Activated gamma-delta T cell treated with anti-CD3 and anti-CD28 coated beads, Interleukin-2, amount 50 U/mL, for 16 hours (primary cell): ENCODE data around the gene PLCD3.
A peak's percentile ranks its signal among the peaks of the same experiment; 100 is the strongest.
"Not testable (repeated sequence)": the region's sequence is repeated elsewhere in the genome, so short reads cannot be mapped to it uniquely, and the experiment has no call there.

ENCODE experiments used
- DNase-seq: peaks from one replicate; pipeline ENCODE4 v3.0.0-alpha.2; 2020; ENCODE audit warnings: low read depth

Gene PLCD3

GRCh38 chr17:45132572-45133463, 503 bp upstream of the PLCD3 start:
- peak; percentile 26 for DNase-seq

- DNase-seq: peak; percentile 25
Observed at GRCh38 chr17:45131616-45132319, 547 bp downstream of the PLCD3 start.

- DNase-seq: no peak
Observed at GRCh38 chr17:45130681-45131615, 1.4 kb downstream of the PLCD3 start.

DNA sequence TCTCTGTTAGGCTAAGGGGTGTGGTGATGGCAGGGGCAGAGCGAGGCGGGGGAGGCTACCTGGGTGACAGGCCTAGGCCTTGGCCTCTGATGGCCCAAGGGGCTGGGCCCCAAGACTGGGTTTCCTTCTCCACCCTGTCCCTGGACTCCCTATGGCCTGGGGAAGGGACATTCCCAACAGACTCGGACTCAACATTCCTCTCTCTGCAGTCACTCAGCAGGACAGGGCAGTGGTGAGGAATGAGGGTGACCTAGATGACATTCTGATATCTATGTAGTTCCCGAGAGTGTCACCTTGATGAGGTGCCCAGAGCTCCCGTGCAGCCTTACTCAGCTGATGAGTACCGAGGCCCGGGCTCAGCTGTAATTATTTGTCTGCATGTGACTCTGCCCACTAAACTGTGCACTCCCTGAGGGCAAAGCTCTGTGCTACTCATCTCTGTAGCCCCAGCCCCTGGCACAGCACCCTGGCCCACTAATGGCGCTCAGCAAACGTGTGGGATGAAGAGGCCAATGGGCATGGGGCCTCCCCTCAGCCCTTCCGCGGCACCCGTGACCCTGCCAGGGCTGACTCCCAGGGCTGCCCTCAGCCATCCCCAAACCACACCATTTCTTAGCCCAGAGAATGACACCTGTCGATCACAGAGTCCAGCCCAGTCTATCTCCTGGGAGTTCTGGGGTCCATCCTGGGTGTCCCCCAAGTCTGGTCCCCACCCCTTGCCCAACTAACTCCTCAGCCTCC, 2.2 kb downstream of the PLCD3 start:
- DNase-seq: no peak

- no peak for DNase-seq
Observed at GRCh38 chr17:45129426-45129939, 2.8 kb downstream of the PLCD3 start.

DNA sequence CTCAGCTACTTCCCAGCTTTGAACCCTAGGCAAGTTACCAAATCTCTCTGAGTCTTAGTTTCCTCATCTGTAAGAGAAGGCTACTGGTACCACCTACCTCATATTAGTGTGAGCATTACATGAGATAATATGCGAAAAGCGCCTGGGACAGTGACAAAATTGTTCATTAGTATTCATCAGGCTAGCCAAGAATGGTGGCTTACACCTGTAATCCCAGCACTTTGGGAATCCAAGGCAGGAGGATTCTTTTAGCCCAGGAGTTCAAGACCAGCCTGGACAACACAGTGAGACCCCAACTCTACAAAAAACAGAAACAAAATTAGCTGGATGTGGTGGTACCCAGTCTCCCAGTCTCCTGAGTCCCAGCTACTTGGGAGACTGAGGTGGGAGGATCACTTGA, 3.3 kb downstream of the PLCD3 start:
- DNase-seq: no peak

DNA sequence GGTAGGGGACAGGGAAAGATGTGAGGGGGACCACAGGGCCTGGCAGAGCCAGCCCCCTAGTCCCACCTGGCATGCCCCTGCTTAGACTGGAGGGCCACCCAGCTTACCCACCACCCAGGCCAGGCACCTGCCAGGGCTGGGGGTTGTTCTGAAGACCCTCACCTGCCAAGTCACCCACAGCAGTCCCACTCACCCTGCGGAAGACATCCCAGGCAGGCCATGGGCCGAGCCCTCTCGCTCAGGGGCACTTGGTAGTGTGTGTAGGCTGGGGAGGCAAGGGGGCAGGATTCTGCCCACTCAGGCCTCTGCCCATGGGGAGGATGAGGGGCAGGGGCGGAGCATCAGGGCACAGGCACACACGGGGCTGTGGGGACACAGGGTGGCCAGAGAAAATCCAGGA, 4.0 kb downstream of the PLCD3 start:
- no peak for DNase-seq

DNA sequence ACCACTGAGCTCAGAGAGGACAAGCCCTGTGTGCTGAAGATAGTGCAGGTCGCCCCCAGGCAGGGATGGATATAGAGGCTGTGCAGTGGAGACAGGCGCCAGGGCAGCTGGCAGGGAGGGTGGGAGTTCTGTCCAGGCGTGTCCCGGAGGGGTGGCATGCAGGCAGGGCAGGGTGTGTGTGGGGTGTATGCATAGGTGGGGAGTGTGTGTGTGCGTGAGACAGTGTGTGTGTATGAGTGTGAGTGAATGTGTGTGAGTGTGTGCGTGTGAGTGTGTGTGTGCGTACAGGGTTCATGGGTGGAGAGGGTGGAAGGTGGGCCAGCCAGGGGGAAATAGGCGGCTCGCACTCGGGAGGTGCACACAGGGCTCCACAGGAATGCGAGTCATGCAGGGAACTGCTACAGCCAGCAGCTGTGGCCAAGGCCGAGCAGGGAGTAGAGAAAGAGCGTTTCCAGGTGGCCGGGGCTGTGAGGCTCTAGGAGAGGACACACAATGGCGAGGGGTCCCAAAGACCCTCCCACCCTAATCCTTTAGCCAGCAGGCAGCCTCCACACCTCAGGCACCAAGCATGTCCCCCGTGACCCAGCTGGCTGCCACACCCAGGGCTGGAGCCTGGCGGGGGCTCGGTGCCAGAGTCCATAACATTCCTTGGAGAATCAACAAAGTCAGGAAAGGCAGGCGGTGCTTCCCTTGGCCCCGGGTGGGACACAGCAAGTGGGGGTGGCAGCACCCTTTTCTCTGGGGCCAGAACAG, 4.6 kb downstream of the PLCD3 start:
- DNase-seq: no peak

DNA sequence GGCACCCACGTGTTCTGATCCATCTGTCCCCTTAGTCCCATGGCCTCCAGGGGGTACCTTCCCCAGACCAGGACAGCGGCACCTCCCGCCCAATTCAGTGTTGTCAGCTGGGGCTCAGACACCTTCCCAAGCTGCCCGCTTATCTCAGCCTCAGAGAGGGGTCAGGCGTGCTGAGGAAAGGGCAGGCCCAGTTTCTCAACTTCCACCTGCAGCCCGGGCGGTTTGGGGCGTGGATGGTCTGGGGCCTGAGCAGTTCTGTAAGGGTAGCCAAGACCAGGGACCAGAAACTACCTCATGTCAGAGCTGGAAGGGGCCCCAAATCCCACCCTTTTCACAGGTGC, 5.1 kb downstream of the PLCD3 start:
- DNase-seq: no peak

- no peak for DNase-seq
Observed at GRCh38 chr17:45125509-45125908, 6.8 kb downstream of the PLCD3 start.

GRCh38 chr17:45124797-45125122, 7.6 kb downstream of the PLCD3 start:
- not testable (repeated sequence) for DNase-seq

GRCh38 chr17:45123930-45124796, 8.2 kb downstream of the PLCD3 start:
- no peak for DNase-seq

GRCh38 chr17:45123076-45123770, 9.1 kb downstream of the PLCD3 start:
- DNase-seq: no peak

DNA sequence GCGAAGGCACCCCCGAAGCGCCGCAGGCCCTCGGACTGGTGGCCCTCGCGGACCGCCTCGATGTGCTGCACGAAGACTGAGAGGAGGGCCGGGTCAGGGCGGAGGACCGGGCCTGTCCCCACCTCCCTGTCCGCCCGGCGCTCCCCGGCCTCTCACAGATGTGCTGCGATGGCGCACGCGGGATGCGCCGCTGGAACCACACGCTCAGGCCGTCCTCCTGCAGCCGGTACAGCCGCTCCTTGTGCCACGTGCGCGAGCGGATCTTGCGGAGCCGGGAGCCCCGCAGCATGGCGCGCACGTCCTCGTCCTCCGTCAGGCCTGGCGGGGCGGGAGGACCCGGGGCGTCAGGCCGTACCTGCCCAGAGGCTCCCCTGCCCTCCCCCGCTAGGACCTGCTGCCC, 11.3 kb downstream of the PLCD3 start:
- no peak for DNase-seq

GRCh38 chr17:45120558-45120957, 11.8 kb downstream of the PLCD3 start:
- DNase-seq: no peak

DNA sequence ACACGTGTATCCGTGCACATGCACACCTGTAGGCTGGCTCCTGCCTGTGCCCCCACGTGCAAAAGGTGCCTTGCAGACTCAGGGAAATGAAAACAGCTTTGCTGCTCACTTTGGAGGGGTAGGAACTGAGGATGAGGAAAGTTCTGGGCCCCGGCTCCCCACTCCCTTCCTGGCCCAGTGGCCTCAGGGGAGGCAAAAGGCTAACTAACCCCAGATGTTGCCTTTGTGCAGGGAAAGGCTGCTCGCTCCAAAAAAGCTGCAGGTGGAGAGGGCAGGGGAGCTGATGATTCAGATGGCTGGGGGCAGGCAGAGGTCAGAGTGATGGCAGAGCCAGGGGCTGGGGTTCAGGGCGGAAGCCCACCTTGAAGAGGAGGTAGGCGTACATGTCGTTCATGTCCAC, 12.4 kb downstream of the PLCD3 start:
- no peak for DNase-seq

DNA sequence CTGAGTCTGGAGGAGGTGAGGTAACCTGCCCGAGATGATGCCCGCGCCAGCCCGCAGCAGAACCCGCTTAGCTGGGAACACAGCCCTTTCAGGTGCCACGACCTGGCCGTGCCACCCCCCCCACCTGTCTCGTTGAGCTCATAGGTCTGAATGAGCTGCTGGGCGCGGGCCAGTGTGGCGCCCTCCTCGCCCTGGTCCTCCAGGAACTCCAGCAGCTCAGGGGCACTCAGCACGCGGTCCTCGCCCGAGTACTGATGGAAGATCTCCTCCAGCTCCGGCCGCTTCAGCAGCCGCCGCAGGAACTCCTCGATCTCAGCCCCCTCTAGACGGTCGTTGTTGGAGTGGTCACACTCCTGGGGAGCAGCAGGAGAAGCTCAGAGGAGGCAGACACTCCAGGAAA, 13.6 kb downstream of the PLCD3 start:
- no peak for DNase-seq

DNA sequence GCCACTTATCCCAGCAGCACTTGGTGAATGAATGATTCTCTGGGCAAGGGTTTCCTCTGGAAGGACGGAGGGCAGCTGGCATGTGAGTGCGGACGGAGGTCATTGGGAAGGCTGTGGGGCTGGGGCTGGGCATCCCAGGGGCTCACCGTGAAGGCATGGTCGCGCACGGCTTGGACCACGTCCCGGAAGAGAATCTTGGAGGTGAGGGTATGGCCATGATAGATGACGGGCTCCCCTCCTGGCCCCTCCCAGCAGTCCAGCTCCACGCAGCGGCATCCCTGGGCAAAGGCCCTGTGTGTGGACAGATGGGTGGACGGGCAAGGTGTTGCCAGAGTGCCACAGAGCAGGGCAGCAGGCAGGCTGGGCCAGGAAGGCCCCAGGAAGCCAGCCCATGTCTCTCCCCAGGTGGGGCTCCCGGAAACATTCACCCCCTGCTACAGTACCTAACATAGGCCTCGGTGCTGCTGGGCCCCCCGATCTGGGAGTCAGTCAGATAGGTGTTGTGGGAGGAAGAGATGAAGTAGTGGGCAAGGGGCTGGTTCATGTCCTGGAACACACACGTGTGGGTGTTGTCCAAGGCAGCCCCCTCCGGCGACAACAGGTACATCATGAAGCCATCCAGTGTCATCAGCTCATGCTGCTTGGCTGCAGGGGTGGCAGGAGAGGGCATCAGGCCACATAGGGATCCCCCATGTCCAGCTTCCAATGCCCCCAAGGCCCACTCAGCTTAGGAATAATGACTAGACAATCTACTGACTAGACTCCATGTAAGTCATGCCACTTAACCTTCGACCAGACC, 14.3 kb downstream of the PLCD3 start:
- no peak for DNase-seq
